WERI-Rb-1 (cell line): Measurements from ENCODE around the gene SPO11.

ENCODE experiments used
- DNase-seq: peaks from one replicate; pipeline ENCODE4 v3.0.0-alpha.2; 2020
- H3K27ac ChIP-seq: fragments of 250-450 bp; sonication (Bioruptor Pico); 2 replicates; pipeline ENCODE4 v1.5.1; 2020; ENCODE audit warnings: mild to moderate bottlenecking, moderate library complexity
- H3K27me3 ChIP-seq: fragments of 250-450 bp; sonication (Bioruptor Pico); 2 replicates; pipeline ENCODE4 v1.5.1; 2021; ENCODE audit warnings: mild to moderate bottlenecking, low read depth, moderate library complexity; ENCODE audit not compliant: insufficient read depth, severe bottlenecking
- H3K36me3 ChIP-seq: fragments of 250-450 bp; sonication (Bioruptor Pico); 2 replicates; pipeline ENCODE4 v1.5.1; 2020; ENCODE audit warnings: mild to moderate bottlenecking, moderate library complexity
- H3K4me3 ChIP-seq: 2 replicates; pipeline ENCODE4 v1.5.1; 2011; ENCODE audit warnings: low read depth, mild to moderate bottlenecking, control low read depth, low read length
- H3K9me3 ChIP-seq: fragments of 250-450 bp; sonication (Bioruptor Pico); 2 replicates; pipeline ENCODE4 v1.5.1; 2021; ENCODE audit warnings: mild to moderate bottlenecking, moderate library complexity; ENCODE audit not compliant: severe bottlenecking
- TF ChIP-seq, protein P1 (sequence below): IDR thresholded peaks from 2 replicates; pipeline ENCODE4 v1.5.1; 2011; ENCODE audit warnings: low read depth, mild to moderate bottlenecking, control low read depth, inconsistent platforms, low read length

The SPO11 gene

DNA sequence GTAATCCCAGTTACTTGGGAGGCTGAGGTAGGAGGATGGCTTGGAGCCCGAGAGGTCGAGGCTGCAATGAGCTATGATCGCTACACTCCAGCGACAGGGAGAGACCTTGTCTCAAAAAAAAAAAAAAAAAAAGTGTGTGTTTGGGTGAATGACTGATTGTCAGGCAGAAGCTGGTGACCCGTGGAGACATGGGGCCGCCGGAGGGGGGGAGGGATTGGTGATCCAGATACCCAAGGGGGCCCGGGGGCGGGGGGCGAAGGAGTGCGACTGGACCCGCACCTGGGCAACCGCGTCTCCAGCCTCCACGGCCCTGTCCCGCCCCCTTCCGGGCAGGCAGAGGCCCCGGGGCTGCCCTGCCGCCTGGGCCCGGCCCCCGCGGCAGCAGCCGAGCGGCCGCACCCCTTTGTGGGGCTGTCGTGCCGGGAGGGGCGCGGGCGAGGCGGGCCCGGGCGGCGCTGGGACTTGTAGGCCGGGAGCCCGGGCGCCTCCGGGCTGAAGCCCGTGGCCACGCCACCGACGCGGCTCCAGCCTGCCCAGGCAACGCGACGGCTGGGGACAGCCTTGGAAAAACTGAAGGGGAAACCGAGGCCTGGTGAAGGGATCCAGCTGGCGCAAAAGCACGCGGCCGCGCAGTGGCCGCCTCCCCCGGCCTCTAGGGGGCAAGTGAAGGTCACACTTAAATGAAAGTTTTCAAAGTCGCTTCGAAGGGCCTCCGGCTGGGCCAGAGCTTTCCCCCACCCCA, 59.5 kb downstream of the SPO11 start:
- DNase-seq: no peak
- H3K27me3 ChIP-seq: no peaks in the 10 kb centered on the region
- peaks cover 16% of the 10 kb centered on the region for H3K36me3 ChIP-seq
- no peaks in the 10 kb centered on the region for H3K9me3 ChIP-seq
- TF ChIP-seq, protein P1, sequence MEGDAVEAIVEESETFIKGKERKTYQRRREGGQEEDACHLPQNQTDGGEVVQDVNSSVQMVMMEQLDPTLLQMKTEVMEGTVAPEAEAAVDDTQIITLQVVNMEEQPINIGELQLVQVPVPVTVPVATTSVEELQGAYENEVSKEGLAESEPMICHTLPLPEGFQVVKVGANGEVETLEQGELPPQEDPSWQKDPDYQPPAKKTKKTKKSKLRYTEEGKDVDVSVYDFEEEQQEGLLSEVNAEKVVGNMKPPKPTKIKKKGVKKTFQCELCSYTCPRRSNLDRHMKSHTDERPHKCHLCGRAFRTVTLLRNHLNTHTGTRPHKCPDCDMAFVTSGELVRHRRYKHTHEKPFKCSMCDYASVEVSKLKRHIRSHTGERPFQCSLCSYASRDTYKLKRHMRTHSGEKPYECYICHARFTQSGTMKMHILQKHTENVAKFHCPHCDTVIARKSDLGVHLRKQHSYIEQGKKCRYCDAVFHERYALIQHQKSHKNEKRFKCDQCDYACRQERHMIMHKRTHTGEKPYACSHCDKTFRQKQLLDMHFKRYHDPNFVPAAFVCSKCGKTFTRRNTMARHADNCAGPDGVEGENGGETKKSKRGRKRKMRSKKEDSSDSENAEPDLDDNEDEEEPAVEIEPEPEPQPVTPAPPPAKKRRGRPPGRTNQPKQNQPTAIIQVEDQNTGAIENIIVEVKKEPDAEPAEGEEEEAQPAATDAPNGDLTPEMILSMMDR: no peak
- H3K4me3 ChIP-seq: no peak overlapping the region
- no peak overlapping the region for H3K27ac ChIP-seq

DNA sequence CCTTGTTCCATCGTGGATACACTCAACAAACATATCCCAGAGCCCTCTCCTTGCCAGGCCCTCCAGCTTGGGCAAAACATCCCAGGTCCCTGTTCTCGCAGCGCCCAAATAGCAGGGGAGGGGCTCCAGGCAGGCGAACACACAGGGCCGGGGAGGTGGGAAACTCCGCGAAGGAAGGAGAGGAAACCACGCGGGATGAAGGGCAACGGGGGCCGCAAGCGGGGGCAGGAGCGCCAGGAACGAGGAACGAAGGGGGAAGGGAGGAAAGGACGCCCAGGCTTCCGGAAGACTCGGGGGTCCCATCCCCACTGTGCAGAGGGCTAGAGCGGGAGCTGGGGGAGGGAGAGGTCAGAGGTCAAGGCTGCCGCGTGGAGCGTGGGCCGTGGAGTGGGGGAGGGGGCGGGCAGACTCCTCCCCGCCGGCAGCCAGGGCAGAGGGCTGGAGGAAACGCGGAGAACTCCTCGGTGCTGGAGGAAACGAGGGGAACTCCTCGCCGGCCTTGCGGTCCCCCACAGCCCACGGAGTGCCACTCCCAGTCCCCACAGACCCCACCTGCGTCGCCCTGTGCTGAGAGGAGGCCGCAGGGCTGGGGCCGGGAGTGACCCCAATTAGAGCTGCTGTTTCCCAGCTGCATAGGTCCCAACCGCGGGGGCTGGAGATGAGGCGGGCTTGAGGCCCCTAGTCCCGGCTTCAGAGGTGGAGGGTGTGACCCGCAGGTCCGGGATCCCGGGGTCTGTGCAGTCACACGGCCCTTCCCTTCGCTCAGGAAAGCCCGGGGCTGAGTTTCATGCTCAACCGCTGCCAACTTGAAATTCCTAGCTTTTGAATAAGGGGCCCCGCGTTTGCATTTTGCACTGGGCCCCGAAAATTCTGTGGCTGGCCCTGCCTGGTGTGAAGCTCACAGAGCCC, 60.3 kb downstream of the SPO11 start:
- Histone ChIP-seq H3K36me3 (peaks cover 24% of the 10 kb centered on the region), H3K4me3 (no peak overlapping the region), H3K27ac (no peak overlapping the region), H3K9me3 (no peaks in the 10 kb centered on the region), H3K27me3 (no peaks in the 10 kb centered on the region)
- TF ChIP-seq, protein P1: no peak
- no peak for DNase-seq

DNA sequence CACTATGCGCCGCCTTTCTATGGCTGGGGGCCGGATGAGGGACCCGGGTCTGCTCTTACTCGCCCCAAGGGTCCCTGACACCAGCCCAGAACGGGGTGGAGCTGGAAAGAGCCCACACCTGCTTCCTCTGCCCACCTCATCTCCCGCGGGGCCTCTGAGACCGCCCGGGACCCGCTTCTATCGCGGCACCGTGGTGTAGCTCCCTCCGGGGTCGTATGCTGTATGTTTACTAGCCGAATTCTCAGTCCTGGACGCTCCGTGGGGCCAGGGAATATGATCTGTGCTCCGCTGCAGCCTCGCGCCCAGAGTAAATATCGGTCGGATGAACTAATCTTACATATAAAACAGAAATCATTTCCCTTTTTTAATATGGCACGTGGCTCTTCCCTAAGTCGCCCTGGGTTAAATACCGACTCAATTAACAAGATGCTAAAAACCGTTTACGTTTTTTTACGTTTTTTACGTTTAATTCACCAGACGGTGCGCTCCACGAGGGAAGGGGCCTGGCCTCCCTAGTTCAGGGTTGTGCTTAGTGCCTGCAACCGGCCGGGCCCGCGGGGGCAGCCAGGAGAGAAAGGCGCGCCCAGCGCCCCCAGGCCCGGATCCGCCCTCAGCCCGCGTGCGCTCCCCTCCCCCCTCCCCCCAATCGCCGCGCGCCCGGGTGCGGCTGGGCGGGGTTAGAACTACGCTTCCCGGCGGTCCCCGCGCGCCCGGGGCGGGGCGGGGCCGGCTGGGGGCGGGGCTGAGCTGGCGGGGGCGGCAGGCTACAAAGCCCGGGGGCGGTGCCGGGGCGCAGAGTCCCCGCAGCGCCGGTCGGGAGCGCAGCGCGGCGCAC, 61.2 kb downstream of the SPO11 start, which contains the start of gene RBM38:
TSS of gene RBM38 (plus strand) at position 793 of the 835 bp plus-strand sequence. CDS start 186 bp downstream, outside the sequence.
- TF ChIP-seq, protein P1: no peak
- Histone ChIP-seq H3K36me3 (peaks cover 29% of the 10 kb centered on the region), H3K27me3 (no peaks in the 10 kb centered on the region), H3K4me3 (peak within 1 kb of the TSS; percentile 67), H3K27ac (peak within 1 kb of the TSS; percentile 78), H3K9me3 (no peaks in the 10 kb centered on the region)
- peak; percentile 55 for DNase-seq

DNA sequence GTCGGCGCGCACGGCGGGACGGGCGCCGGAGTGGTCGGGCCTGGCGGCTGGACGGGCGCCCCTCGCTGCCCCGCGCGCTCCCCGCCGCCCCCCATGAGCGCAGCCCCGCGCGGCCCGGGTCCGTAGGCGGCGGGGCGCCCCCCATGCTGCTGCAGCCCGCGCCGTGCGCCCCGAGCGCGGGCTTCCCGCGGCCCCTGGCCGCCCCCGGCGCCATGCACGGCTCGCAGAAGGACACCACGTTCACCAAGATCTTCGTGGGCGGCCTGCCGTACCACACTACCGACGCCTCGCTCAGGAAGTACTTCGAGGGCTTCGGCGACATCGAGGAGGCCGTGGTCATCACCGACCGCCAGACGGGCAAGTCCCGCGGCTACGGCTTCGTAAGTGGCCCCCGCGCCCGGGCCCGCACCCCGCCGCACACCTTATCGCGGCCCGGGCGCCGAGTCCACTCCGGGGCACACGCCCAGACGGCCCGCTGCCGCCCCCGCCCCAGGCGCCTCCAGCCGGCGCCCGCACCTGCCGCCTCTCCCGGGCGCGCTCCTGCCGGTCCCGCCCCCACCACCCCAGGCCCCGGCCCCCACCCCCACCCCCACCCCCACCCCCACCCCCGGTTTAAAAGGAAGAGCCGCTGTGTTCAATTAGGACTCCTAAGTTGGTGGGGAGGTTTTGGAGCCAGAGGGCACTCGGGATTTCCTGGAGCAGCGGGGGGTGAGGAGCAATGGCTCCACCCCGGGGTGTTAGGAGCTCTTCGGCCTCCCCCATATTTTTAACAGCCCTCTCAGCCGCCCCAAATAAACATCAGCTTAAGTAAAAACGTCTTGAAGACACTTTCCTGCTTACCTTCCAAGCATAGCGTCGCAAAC, 62.1 kb downstream of the SPO11 start:
- H3K9me3 ChIP-seq: no peaks in the 10 kb centered on the region
- DNase-seq: no peak
- TF ChIP-seq, protein P1: no peak
- no peaks in the 10 kb centered on the region for H3K27me3 ChIP-seq
- H3K4me3 ChIP-seq: peak overlapping the region; percentile 67
- H3K36me3 ChIP-seq: peaks cover 37% of the 10 kb centered on the region
- H3K27ac ChIP-seq: peak overlapping the region; percentile 78; the same call in 1 of the 2 replicates
